ENCODE data around the gene ADORA1. TPM values are rescaled to one million over a fixed set of nuclear protein-coding genes. Genes with fewer than 3 reads are reported as not detected.

ADORA1 gene
- total and polyA plus RNA-seq, 2 donors (not counting 1 experiment from before 2014, with no cell fraction given) = not detected

- intact Hi-C loops (cut with micrococcal nuclease) = no loop called here
- no peaks in the 10 kb centered on the region for H3K9me3 Mint-ChIP-seq (ENCODE audit: insufficient read depth)
- H3K27ac Mint-ChIP-seq = no peak overlapping the region
- ChIA-PET CTCF (interaction anchor here (0.5 to 1.2 kb wide), 2 partner anchors 171 to 601 kb away, joined by 4 to 6 read pairs; no protein-coding TSS in a partner anchor), POLR2A (no interaction called here)
- H3K79me2 ChIP-seq (ENCODE audit: control insufficient read depth, insufficient read depth, low read length) = no peaks in the 10 kb centered on the region
- H3K9ac ChIP-seq (ENCODE audit: low read length) = no peak overlapping the region
- TF ChIP-seq EZH2 (IDR thresholded peaks at IDR 0.05; ENCODE audit: borderline replicate concordance, insufficient read depth, low read depth, low read length, poor library complexity, severe bottlenecking) (no peak), CTCF (IDR thresholded peaks at IDR 0.05) (no peak)
- no peaks in the 10 kb centered on the region for H4K20me1 ChIP-seq (ENCODE audit: control insufficient read depth, insufficient read depth, low read length, poor library complexity, severe bottlenecking)
- H3K4me3 ChIP-seq (ENCODE audit: control extremely low read depth in 1 of 5, extremely low read depth in 1 of 5, insufficient read depth in 1 of 5, low read depth in 2 of 5, low read length in 4 of 5) = no peak overlapping the region
- H3K4me2 ChIP-seq (replicated peaks; ENCODE audit: low read depth, low read length, poor library complexity, severe bottlenecking) = no peak overlapping the region
- H3K4me3 Mint-ChIP-seq = no peak overlapping the region
- H3K4me1 Mint-ChIP-seq = no peaks in the 10 kb centered on the region
- H3K36me3 ChIP-seq (replicated peaks in 1 of 2; ENCODE audit: control extremely low read depth in 1 of 2, control insufficient read depth in 1 of 2, extremely low read depth in 1 of 2, insufficient read depth in 2 of 2, low read length in 1 of 2) = no peaks in the 10 kb centered on the region
- no peak overlapping the region for H3K27ac ChIP-seq (ENCODE audit: low read length in 2 of 2)
- ATAC-seq (ENCODE audit: low read depth) = no peak
- no peak overlapping the region for H2AFZ ChIP-seq (ENCODE audit: insufficient read depth, low read depth, low read length, poor library complexity, severe bottlenecking)
- no peak for DNase-seq
- H3K9me3 ChIP-seq (ENCODE audit: control extremely low read depth in 1 of 3, control insufficient read depth in 2 of 3, insufficient read depth in 1 of 3, low read length in 2 of 3) = no peaks in the 10 kb centered on the region
- H3K4me1 ChIP-seq (ENCODE audit: control insufficient read depth in 2 of 2, insufficient read depth in 2 of 2, low read length in 2 of 2) = no peaks in the 10 kb centered on the region
- no peaks in the 10 kb centered on the region for H3K27me3 ChIP-seq (replicated peaks in 1 of 4; ENCODE audit: control extremely low read depth in 1 of 4, control insufficient read depth in 3 of 4, insufficient read depth in 4 of 4, low read length in 3 of 4)
- peaks cover 10% of the 10 kb centered on the region for H3K27me3 Mint-ChIP-seq
Observed at GRCh38 chr1:203210350-203210749, 82.8 kb downstream of the ADORA1 start.

GRCh38 chr1:203210988-203211387, 83.5 kb downstream of the ADORA1 start:
- Mint-ChIP-seq H3K9me3 (ENCODE audit: insufficient read depth) (no peaks in the 10 kb centered on the region), H3K27ac (no peak overlapping the region), H3K4me3 (no peak overlapping the region), H3K4me1 (no peaks in the 10 kb centered on the region), H3K27me3 (peaks cover 11% of the 10 kb centered on the region)
- Histone ChIP-seq H3K27ac (ENCODE audit: low read length in 2 of 2) (no peak overlapping the region), H3K79me2 (ENCODE audit: control insufficient read depth, insufficient read depth, low read length) (no peaks in the 10 kb centered on the region), H2AFZ (ENCODE audit: insufficient read depth, low read depth, low read length, poor library complexity, severe bottlenecking) (no peak overlapping the region), H3K4me3 (ENCODE audit: control extremely low read depth in 1 of 5, extremely low read depth in 1 of 5, insufficient read depth in 1 of 5, low read depth in 2 of 5, low read length in 4 of 5) (no peak overlapping the region), H3K4me1 (ENCODE audit: control insufficient read depth in 2 of 2, insufficient read depth in 2 of 2, low read length in 2 of 2) (no peaks in the 10 kb centered on the region), H3K4me2 (replicated peaks; ENCODE audit: low read depth, low read length, poor library complexity, severe bottlenecking) (no peak overlapping the region), H3K9ac (ENCODE audit: low read length) (no peak overlapping the region), H3K36me3 (replicated peaks in 1 of 2; ENCODE audit: control extremely low read depth in 1 of 2, control insufficient read depth in 1 of 2, extremely low read depth in 1 of 2, insufficient read depth in 2 of 2, low read length in 1 of 2) (no peaks in the 10 kb centered on the region), H4K20me1 (ENCODE audit: control insufficient read depth, insufficient read depth, low read length, poor library complexity, severe bottlenecking) (no peaks in the 10 kb centered on the region), H3K27me3 (replicated peaks in 1 of 4; ENCODE audit: control extremely low read depth in 1 of 4, control insufficient read depth in 3 of 4, insufficient read depth in 4 of 4, low read length in 3 of 4) (peaks cover 0 to under 1% (median 0%) of the 10 kb centered on the region in 4 experiments), H3K9me3 (ENCODE audit: control extremely low read depth in 1 of 3, control insufficient read depth in 2 of 3, insufficient read depth in 1 of 3, low read length in 2 of 3) (no peaks in the 10 kb centered on the region)
- ChIA-PET CTCF (interaction anchor here (0.6 to 9.5 kb wide), 4 partner anchors 131 to 490 kb away, joined by 3 to 135 read pairs (median 4); no protein-coding TSS in a partner anchor), POLR2A (no interaction called here)
- TF ChIP-seq CTCF (IDR thresholded peaks at IDR 0.05) = no peak
- TF ChIP-seq EZH2 (IDR thresholded peaks at IDR 0.05; ENCODE audit: borderline replicate concordance, insufficient read depth, low read depth, low read length, poor library complexity, severe bottlenecking) = no peak
- ATAC-seq (ENCODE audit: low read depth) (no peak), DNase-seq (no peak)
- intact Hi-C loops (cut with micrococcal nuclease) = no loop called here

All from B cell (primary cell).